HepG2 (cell line): ENCODE measurements around the gene ARFGAP2. TPM values are rescaled to one million over a fixed set of nuclear protein-coding genes. Genes with fewer than 3 reads are reported as not detected.
A peak's percentile ranks its signal among the peaks of the same experiment; 100 is the strongest.

ENCODE experiments used
- ATRX ChIP-seq: sonication (generic); formaldehyde crosslinking; IDR thresholded peaks from 2 replicates; pipeline ENCODE4 v1.4.0; 2020; ENCODE audit warnings: missing genetic modification reagents, borderline replicate concordance
- CAMTA2 ChIP-seq: sonication (generic); formaldehyde crosslinking; IDR thresholded peaks from 2 replicates; pipeline ENCODE4 v1.4.0; 2020; ENCODE audit warnings: mild to moderate bottlenecking, missing genetic modification reagents, borderline replicate concordance
- CREB3 ChIP-seq: sonication (generic); formaldehyde crosslinking; IDR thresholded peaks from 2 replicates; pipeline ENCODE4 v1.5.0; 2020; ENCODE audit warnings: missing genetic modification reagents
- DR1 ChIP-seq: sonication (generic); formaldehyde crosslinking; IDR thresholded peaks from 2 replicates; pipeline ENCODE4 v1.8.0; 2021; ENCODE audit warnings: mild to moderate bottlenecking, missing genetic modification reagents, inconsistent platforms
- GPN1 ChIP-seq: sonication (generic); formaldehyde crosslinking; IDR thresholded peaks from 2 replicates; pipeline ENCODE4 v1.5.1; 2020; ENCODE audit warnings: missing genetic modification reagents, borderline replicate concordance
- KLF13 ChIP-seq: sonication (generic); formaldehyde crosslinking; IDR thresholded peaks from 2 replicates; pipeline ENCODE4 v1.4.0; 2020; ENCODE audit warnings: mild to moderate bottlenecking, missing genetic modification reagents
- MXI1 ChIP-seq: IDR thresholded peaks from 3 replicates; pipeline ENCODE4 v1.6.1; 2012; ENCODE audit warnings: low read depth, low read length, inconsistent platforms, borderline replicate concordance
- NFE2 ChIP-seq: sonication (generic); formaldehyde crosslinking; IDR thresholded peaks from 2 replicates; pipeline ENCODE4 v1.4.0; 2020; ENCODE audit warnings: missing genetic modification reagents
- NFRKB ChIP-seq: fragments of 450-650 bp; IDR thresholded peaks from 2 replicates; pipeline ENCODE4 v1.6.1; 2017
- NR2F6 ChIP-seq, 2 experiments: IDR thresholded peaks; 2 replicates each; pipeline ENCODE4 v1.6.1; 2016; ENCODE audit warnings: antibody characterized with exemption in 1 of 2, mild to moderate bottlenecking in 1 of 2
- PAXIP1 ChIP-seq: sonication (generic); formaldehyde crosslinking; conservative IDR thresholded peaks from 2 replicates; pipeline ENCODE4 v1.4.0; 2020; ENCODE audit warnings: mild to moderate bottlenecking, missing genetic modification reagents, moderate library complexity
- PHF8 ChIP-seq: sonication (generic); formaldehyde crosslinking; IDR thresholded peaks from 2 replicates; pipeline ENCODE4 v1.5.0; 2020; ENCODE audit warnings: missing genetic modification reagents
- RAD51 ChIP-seq: fragments of 450-650 bp; IDR thresholded peaks from 2 replicates; pipeline ENCODE4 v1.6.1; 2016; ENCODE audit warnings: borderline replicate concordance
- RELA ChIP-seq: sonication (generic); formaldehyde crosslinking; IDR thresholded peaks from 2 replicates; pipeline ENCODE4 v1.4.0; 2020; ENCODE audit warnings: missing genetic modification reagents
- SMC3 ChIP-seq: IDR thresholded peaks from 2 replicates; pipeline ENCODE4 v1.6.1; 2011; ENCODE audit warnings: low read length, improper control_type of control experiment
- TFAP4 ChIP-seq: sonication (generic); IDR thresholded peaks from 2 replicates; pipeline ENCODE4 v1.6.1; 2016; ENCODE audit warnings: low read depth, borderline replicate concordance
- ZGPAT ChIP-seq: IDR thresholded peaks from 2 replicates; pipeline ENCODE4 v1.6.1; 2016; ENCODE audit warnings: mild to moderate bottlenecking
- ZKSCAN5 ChIP-seq: sonication (generic); formaldehyde crosslinking; IDR thresholded peaks from 2 replicates; pipeline ENCODE4 v1.5.1; 2020; ENCODE audit warnings: mild to moderate bottlenecking, missing genetic modification reagents
- ZNF766 ChIP-seq: sonication (generic); formaldehyde crosslinking; IDR thresholded peaks from 2 replicates; pipeline ENCODE4 v1.5.0; 2020; ENCODE audit warnings: missing genetic modification reagents, borderline replicate concordance
- ZNF800 ChIP-seq: sonication (generic); formaldehyde crosslinking; IDR thresholded peaks from 2 replicates; pipeline ENCODE4 v1.4.0; 2020; ENCODE audit warnings: missing genetic modification reagents
- ZSCAN20 ChIP-seq: sonication (generic); formaldehyde crosslinking; IDR thresholded peaks from 2 replicates; pipeline ENCODE4 v1.4.0; 2020; ENCODE audit warnings: missing genetic modification reagents, mild to moderate bottlenecking, borderline replicate concordance
- ZSCAN9 ChIP-seq: IDR thresholded peaks from 2 replicates; pipeline ENCODE4 v1.6.1; 2016; ENCODE audit warnings: borderline replicate concordance
- polyA plus RNA-seq, 8 experiments: library from polyadenylated mRNA; depleted of rRNA in 3 of 8; stranded (reverse) in 7 of 8; unstranded in 1 of 8; fragments of >200 nt; fragmentation: Illumina TruSeq in 4 of 8; extraction: Trizol in 4 of 8; gene quantifications; 2 replicates each; pipeline versions ENCODE4 v1.2.1 to v1.2.3, GENCODE V29; 2011 to 2016; ENCODE audit warnings: low read depth in 4 of 8, missing spikeins in 1 of 8, mixed read lengths in 1 of 8; ENCODE audit not compliant: insufficient read depth in 1 of 8
- total RNA-seq, 5 experiments: library from RNA; depleted of rRNA; stranded (reverse); fragments of >200 nt; fragmentation: Illumina TruSeq; extraction: Trizol; gene quantifications; 2 replicates each; pipeline ENCODE4 v1.2.3, GENCODE V29; 2016; ENCODE audit warnings: low read depth in 1 of 5

Gene ARFGAP2
- total and polyA plus RNA-seq, 2 of the 13 experiments (the other 11 are each of a cell fraction or from before 2014, with no cell fraction given), result 32.3 to 75.3 TPM

GRCh38 chr11:47176328-47177228 is at the start of gene ARFGAP2 (continued):
- peak; percentile 31; the same call in 1 of the 3 replicates for TF ChIP-seq MXI1
- no peak for TF ChIP-seq NFE2 (CRISPR knock-in tag)
- no peak for TF ChIP-seq TFAP4
- no peak for TF ChIP-seq ATRX (CRISPR knock-in tag)
- TF ChIP-seq NFRKB, result peak; percentile 68; the same call in 1 of the 2 replicates
- no peak for TF ChIP-seq CAMTA2 (CRISPR knock-in tag)
- TF ChIP-seq NR2F6 (IDR thresholded peaks at IDR 0.05), result no peak
- TF ChIP-seq NR2F6 (CRISPR knock-in tag; IDR thresholded peaks at IDR 0.05), result no peak
- TF ChIP-seq RAD51, result no peak
- no peak for TF ChIP-seq ZSCAN9 (CRISPR knock-in tag)
- peak; percentile 59; the same call in 1 of the 2 replicates for TF ChIP-seq ZGPAT (CRISPR knock-in tag)
- no peak for TF ChIP-seq ZNF800 (CRISPR knock-in tag)
- TF ChIP-seq ZKSCAN5 (CRISPR knock-in tag), result no peak
- peak; percentile 83 for TF ChIP-seq PHF8 (CRISPR knock-in tag)
- TF ChIP-seq GPN1 (CRISPR knock-in tag), result no peak
- TF ChIP-seq CREB3, result no peak
- peak; percentile 28; the same call in 1 of the 2 replicates for TF ChIP-seq ZNF766 (CRISPR knock-in tag)
- no peak for TF ChIP-seq ZSCAN20
- TF ChIP-seq RELA (CRISPR knock-in tag), result no peak
- TF ChIP-seq KLF13 (CRISPR knock-in tag), result no peak
- TF ChIP-seq SMC3, result no peak
- no peak; the same call in 1 of the 2 replicates for TF ChIP-seq DR1
- peak; percentile 48; the same call in 1 of the 2 replicates for TF ChIP-seq PAXIP1
